DOHH2 (cell line): ENCODE results near the gene PDZRN3.

ENCODE experiments used
- CTCF ChIP-seq: fragments of 200-600 bp; sonication (generic); IDR thresholded peaks from one replicate; pipeline ENCODE4 v1.5.1; 2014; ENCODE audit warnings: antibody characterized with exemption, mild to moderate bottlenecking, low read depth, low read length; ENCODE audit not compliant: poor library complexity, severe bottlenecking
- EZH2phosphoT487 ChIP-seq: fragments of 200-600 bp; sonication (generic); IDR thresholded peaks from 2 replicates; pipeline ENCODE4 v1.6.1; 2017; ENCODE audit warnings: borderline replicate concordance, mild to moderate bottlenecking, antibody characterized with exemption, low read length, moderate library complexity, mixed read lengths

- TF ChIP-seq CTCF (no peak), EZH2phosphoT487 (no peak)
Observed at GRCh38 chr3:73405853-73406252, 218.9 kb downstream of the PDZRN3 start.
